ENCODE results near the gene ARF1.

GRCh38 chr1:228081578-228082213 lies 812 bp upstream of the ARF1 start:
- no peak for TF ChIP-seq EZH2 (IDR thresholded peaks at IDR 0.05; ENCODE audit: borderline replicate concordance, insufficient read depth, low read depth, low read length, poor library complexity, severe bottlenecking)
- TF ChIP-seq CTCF (IDR thresholded peaks at IDR 0.05), result no peak

Data from B cell (primary cell).